ENCODE measurements around the gene CACNA2D3. TPM values are rescaled to one million over a fixed set of nuclear protein-coding genes. Genes with fewer than 3 reads are reported as not detected.

The CACNA2D3 gene
- total RNA-seq, 2 experiments from 2014 or later, result not detected

DNA sequence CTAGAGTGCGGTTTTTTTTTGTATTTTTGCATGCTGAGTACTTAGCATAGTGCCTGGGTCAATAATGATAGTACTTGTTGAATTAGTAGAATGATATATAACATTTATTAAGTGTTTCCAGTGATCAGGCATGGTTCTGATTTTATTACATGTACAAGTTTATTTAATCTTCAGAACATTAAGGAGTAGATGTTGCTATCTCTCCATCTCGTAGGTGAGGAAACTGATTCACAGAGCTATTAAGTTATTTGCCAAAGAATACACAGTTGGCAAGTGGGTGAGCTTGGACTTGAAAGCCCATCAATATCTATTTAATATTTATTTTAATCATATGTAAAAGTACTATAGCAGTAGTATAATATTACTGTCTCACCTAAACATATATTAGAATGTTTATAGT, 219.5 kb downstream of the CACNA2D3 start:
- H3K4me1 ChIP-seq (ENCODE audit: insufficient read depth, low read length, poor library complexity, severe bottlenecking), result no peaks in the 10 kb centered on the region
- H3K79me2 ChIP-seq (ENCODE audit: insufficient read depth, low read depth, low read length), result no peaks in the 10 kb centered on the region
- DNase-seq (ENCODE audit: low spot score), result no peak
- H3K27ac ChIP-seq (ENCODE audit: low read depth, low read length, poor library complexity, severe bottlenecking), result no peak overlapping the region
- H3K36me3 ChIP-seq (ENCODE audit: insufficient read depth, low read length), result no peaks in the 10 kb centered on the region
- H2AFZ ChIP-seq (ENCODE audit: low read length), result no peak overlapping the region
- intact Hi-C loops (cut with micrococcal nuclease; ENCODE audit: unreplicated experiment), result no loop called here
- POLR2A ChIA-PET, result no interaction called here
- CTCF ChIA-PET (ENCODE audit: unreplicated experiment), result no interaction called here
- TF ChIP-seq EZH2phosphoT487 (IDR thresholded peaks at IDR 0.05; ENCODE audit: borderline replicate concordance, low read depth, low read length), result no peak
- TF ChIP-seq, protein P1, sequence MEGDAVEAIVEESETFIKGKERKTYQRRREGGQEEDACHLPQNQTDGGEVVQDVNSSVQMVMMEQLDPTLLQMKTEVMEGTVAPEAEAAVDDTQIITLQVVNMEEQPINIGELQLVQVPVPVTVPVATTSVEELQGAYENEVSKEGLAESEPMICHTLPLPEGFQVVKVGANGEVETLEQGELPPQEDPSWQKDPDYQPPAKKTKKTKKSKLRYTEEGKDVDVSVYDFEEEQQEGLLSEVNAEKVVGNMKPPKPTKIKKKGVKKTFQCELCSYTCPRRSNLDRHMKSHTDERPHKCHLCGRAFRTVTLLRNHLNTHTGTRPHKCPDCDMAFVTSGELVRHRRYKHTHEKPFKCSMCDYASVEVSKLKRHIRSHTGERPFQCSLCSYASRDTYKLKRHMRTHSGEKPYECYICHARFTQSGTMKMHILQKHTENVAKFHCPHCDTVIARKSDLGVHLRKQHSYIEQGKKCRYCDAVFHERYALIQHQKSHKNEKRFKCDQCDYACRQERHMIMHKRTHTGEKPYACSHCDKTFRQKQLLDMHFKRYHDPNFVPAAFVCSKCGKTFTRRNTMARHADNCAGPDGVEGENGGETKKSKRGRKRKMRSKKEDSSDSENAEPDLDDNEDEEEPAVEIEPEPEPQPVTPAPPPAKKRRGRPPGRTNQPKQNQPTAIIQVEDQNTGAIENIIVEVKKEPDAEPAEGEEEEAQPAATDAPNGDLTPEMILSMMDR (conservative IDR thresholded peaks at IDR 0.05; ENCODE audit: low read length), result no peak
- no peaks in the 10 kb centered on the region for H3K9me3 ChIP-seq (ENCODE audit: low read length)
- no peak overlapping the region for H3K4me3 ChIP-seq (ENCODE audit: low read depth, low read length, poor library complexity, severe bottlenecking)
- no peaks in the 10 kb centered on the region for H4K20me1 ChIP-seq (ENCODE audit: insufficient read depth, low read length)
- H3K9me2 ChIP-seq (ENCODE audit: insufficient read depth, low read length), result no peaks in the 10 kb centered on the region
- H3K4me2 ChIP-seq (ENCODE audit: low read length), result no peak overlapping the region
- BruUV-seq (replicated peaks), result no TSS peak

- CTCF ChIA-PET (ENCODE audit: unreplicated experiment), result no interaction called here
- no TSS peak for BruUV-seq (replicated peaks)
- H2AFZ ChIP-seq (ENCODE audit: low read length), result no peak overlapping the region
- no peaks in the 10 kb centered on the region for H3K4me1 ChIP-seq (ENCODE audit: insufficient read depth, low read length, poor library complexity, severe bottlenecking)
- no peak overlapping the region for H3K4me3 ChIP-seq (ENCODE audit: low read depth, low read length, poor library complexity, severe bottlenecking)
- intact Hi-C loops (cut with micrococcal nuclease; ENCODE audit: unreplicated experiment), result no loop called here
- H3K9me2 ChIP-seq (ENCODE audit: insufficient read depth, low read length), result no peaks in the 10 kb centered on the region
- no peak overlapping the region for H3K27ac ChIP-seq (ENCODE audit: low read depth, low read length, poor library complexity, severe bottlenecking)
- no peaks in the 10 kb centered on the region for H3K36me3 ChIP-seq (ENCODE audit: insufficient read depth, low read length)
- H3K79me2 ChIP-seq (ENCODE audit: insufficient read depth, low read depth, low read length), result no peaks in the 10 kb centered on the region
- H3K9me3 ChIP-seq (ENCODE audit: low read length), result no peaks in the 10 kb centered on the region
- TF ChIP-seq EZH2phosphoT487 (IDR thresholded peaks at IDR 0.05; ENCODE audit: borderline replicate concordance, low read depth, low read length), result no peak
- TF ChIP-seq, protein P1 (conservative IDR thresholded peaks at IDR 0.05; ENCODE audit: low read length), result no peak
- POLR2A ChIA-PET, result no interaction called here
- no peak overlapping the region for H3K4me2 ChIP-seq (ENCODE audit: low read length)
- no peak for DNase-seq (ENCODE audit: low spot score)
- H4K20me1 ChIP-seq (ENCODE audit: insufficient read depth, low read length), result no peaks in the 10 kb centered on the region
Observed at GRCh38 chr3:54342676-54343075, 220.3 kb downstream of the CACNA2D3 start.

- no peak overlapping the region for H3K27ac ChIP-seq (ENCODE audit: low read depth, low read length, poor library complexity, severe bottlenecking)
- H3K4me1 ChIP-seq (ENCODE audit: insufficient read depth, low read length, poor library complexity, severe bottlenecking), result no peaks in the 10 kb centered on the region
- no peaks in the 10 kb centered on the region for H3K9me3 ChIP-seq (ENCODE audit: low read length)
- H2AFZ ChIP-seq (ENCODE audit: low read length), result no peak overlapping the region
- no TSS peak for BruUV-seq (replicated peaks)
- TF ChIP-seq EZH2phosphoT487 (IDR thresholded peaks at IDR 0.05; ENCODE audit: borderline replicate concordance, low read depth, low read length), result no peak
- TF ChIP-seq, protein P1 (conservative IDR thresholded peaks at IDR 0.05; ENCODE audit: low read length), result no peak
- H3K79me2 ChIP-seq (ENCODE audit: insufficient read depth, low read depth, low read length), result no peaks in the 10 kb centered on the region
- ChIA-PET CTCF (ENCODE audit: unreplicated experiment) (no interaction called here), POLR2A (no interaction called here)
- no peak for DNase-seq (ENCODE audit: low spot score)
- H3K4me2 ChIP-seq (ENCODE audit: low read length), result no peak overlapping the region
- intact Hi-C loops (cut with micrococcal nuclease; ENCODE audit: unreplicated experiment), result no loop called here
- no peaks in the 10 kb centered on the region for H3K9me2 ChIP-seq (ENCODE audit: insufficient read depth, low read length)
- no peak overlapping the region for H3K4me3 ChIP-seq (ENCODE audit: low read depth, low read length, poor library complexity, severe bottlenecking)
- no peaks in the 10 kb centered on the region for H3K36me3 ChIP-seq (ENCODE audit: insufficient read depth, low read length)
- no peaks in the 10 kb centered on the region for H4K20me1 ChIP-seq (ENCODE audit: insufficient read depth, low read length)
Observed at GRCh38 chr3:54343495-54343894, 221.1 kb downstream of the CACNA2D3 start.
